NT2/D1 (cell line): ENCODE data around the gene PAK3.

Source experiments
- SUZ12 ChIP-seq: IDR thresholded peaks from 2 replicates; pipeline ENCODE4 v1.6.1; 2011; ENCODE audit not compliant: insufficient read length, insufficient read depth; ENCODE audit errors: extremely low read depth
- YY1 ChIP-seq: IDR thresholded peaks from 2 replicates; pipeline ENCODE4 v1.6.1; 2011; ENCODE audit not compliant: insufficient read length, insufficient read depth
- ZNF274 ChIP-seq: IDR thresholded peaks from 2 replicates; pipeline ENCODE4 v1.6.1; 2011; ENCODE audit warnings: mild to moderate bottlenecking, low read depth, low read length

DNA sequence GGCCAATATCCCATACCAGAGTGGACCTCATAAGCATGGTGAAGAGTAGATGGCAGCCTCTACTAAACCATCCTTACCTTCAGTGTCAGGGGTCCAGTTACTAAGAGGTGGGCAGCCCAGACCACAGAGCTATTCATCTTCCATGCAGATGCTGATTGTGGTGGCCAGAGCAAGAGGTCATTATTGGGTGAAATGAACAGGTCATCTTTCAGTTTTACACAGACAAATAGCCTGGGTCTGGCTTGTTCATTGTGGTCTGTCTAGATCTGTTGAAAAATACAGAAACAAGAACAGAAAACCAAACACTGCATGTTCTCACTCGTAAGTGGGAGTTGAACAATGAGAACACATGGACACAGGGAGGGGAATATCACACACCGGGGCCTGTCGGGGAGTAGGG is 71.3 kb downstream of the PAK3 start:
- TF ChIP-seq YY1: no peak
- no peak for TF ChIP-seq ZNF274
- no peak for TF ChIP-seq SUZ12
